Stomach (tissue), 9 donors: Measurements from ENCODE around the gene EIF1AY. TPM values are rescaled to one million over a fixed set of nuclear protein-coding genes. Genes with fewer than 3 reads are reported as not detected.
"Not testable (repeated sequence)": the region's sequence is repeated elsewhere in the genome, so short reads cannot be mapped to it uniquely, and the experiment has no call there.

Source experiments
- DNase-seq, 2 donors: peaks; one replicate each; pipeline versions ENCODE4 v3.0.0 to v3.0.0-alpha.2; 2013 to 2019
- H3K27ac ChIP-seq, 5 donors: fragments of 200-600 bp in 4 of 5; sonication (generic) in 4 of 5; one replicate each; pipeline ENCODE4 v1.5.1; 2013 to 2019; ENCODE audit warnings: mild to moderate bottlenecking in 1 of 5, moderate library complexity in 1 of 5
- H3K27me3 ChIP-seq, 3 donors: fragments of 200-600 bp; sonication (generic); one replicate each; pipeline ENCODE4 v1.5.1; 2017 to 2019; ENCODE audit warnings: mixed run types in 1 of 3
- H3K36me3 ChIP-seq, 4 donors: fragments of 200-600 bp; sonication (generic); 1 replicate in 3 of 4; 2 replicates in 1 of 4; pipeline ENCODE4 v1.5.1; 2016 to 2019
- H3K4me1 ChIP-seq, 4 donors: fragments of 200-600 bp; sonication (generic); one replicate each; pipeline ENCODE4 v1.5.1; 2016 to 2019
- H3K4me3 ChIP-seq, 4 donors: fragments of 200-600 bp; sonication (generic) in 3 of 4; one replicate each; pipeline ENCODE4 v1.5.1; 2016 to 2019; ENCODE audit warnings: mild to moderate bottlenecking in 1 of 4
- H3K9me3 ChIP-seq, 4 donors: fragments of 200-600 bp; sonication (generic); one replicate each; pipeline ENCODE4 v1.5.1; 2016 to 2019
- EP300 ChIP-seq: sonication (generic); formaldehyde crosslinking; IDR thresholded peaks from one replicate; pipeline ENCODE4 v1.6.1; 2017; ENCODE audit warnings: antibody characterized with exemption
- POLR2A ChIP-seq, 4 donors: fragments of 450-650 bp; IDR thresholded peaks; one replicate each; pipeline ENCODE4 v1.6.1; 2016; ENCODE audit warnings: antibody characterized with exemption in 4 of 4, control low read depth in 2 of 4, mild to moderate bottlenecking in 1 of 4, moderate library complexity in 1 of 4
- POLR2AphosphoS5 ChIP-seq, 3 donors: sonication (generic); formaldehyde crosslinking; IDR thresholded peaks; one replicate each; pipeline ENCODE4 v1.6.1; 2016; ENCODE audit warnings: antibody characterized with exemption in 3 of 3
- WGBS, 5 donors: extraction: QIAGEN DNeasy Blood & Tissue Kit in 3 of 5; methylation state at CpG; one replicate each; pipeline versions ENCODE4 v1.1.5 to v1.1.7; 2013 to 2018; 5-methylcytosine and 5-hydroxymethylcytosine counted together
- intact Hi-C: fragments of 100-400 bp; cut with DNase I; formaldehyde crosslinking; loops from one replicate; pipeline ENCODE4 v1.15.1; 2023; ENCODE audit warnings: low total_unique reads
- polyA plus RNA-seq, 3 donors: library from polyadenylated mRNA; stranded (reverse); fragments of 200-250 nt; gene quantifications; one replicate each; pipeline ENCODE4 v1.2.3, GENCODE V29; 2013
- total RNA-seq, 5 donors: library from RNA; depleted of rRNA; stranded (reverse); fragments of >200 nt; gene quantifications; one replicate each; pipeline versions ENCODE4 v1.1.0 to v1.2.3, GENCODE V29; 2014 to 2016
- TF ChIP-seq, protein P1 (sequence below), 7 experiments: fragments of 450-650 bp in 4 of 7; fragments of 200-600 bp in 3 of 7; sonication (generic) in 3 of 7; IDR thresholded peaks; one replicate each; pipeline ENCODE4 v1.5.1; 2016 to 2019; ENCODE audit warnings: antibody characterized with exemption in 7 of 7, control low read depth in 2 of 7, mild to moderate bottlenecking in 1 of 7
- donor health status: healthy with polysubstance abuse.
- donor health status: Bipolar disorder and iron deficiency.
- donor health status: healthy.

Gene EIF1AY
- total and polyA plus RNA-seq, 8 donors = 2.0 to 91.5 (median 24.0) TPM; not detected in 3

DNA sequence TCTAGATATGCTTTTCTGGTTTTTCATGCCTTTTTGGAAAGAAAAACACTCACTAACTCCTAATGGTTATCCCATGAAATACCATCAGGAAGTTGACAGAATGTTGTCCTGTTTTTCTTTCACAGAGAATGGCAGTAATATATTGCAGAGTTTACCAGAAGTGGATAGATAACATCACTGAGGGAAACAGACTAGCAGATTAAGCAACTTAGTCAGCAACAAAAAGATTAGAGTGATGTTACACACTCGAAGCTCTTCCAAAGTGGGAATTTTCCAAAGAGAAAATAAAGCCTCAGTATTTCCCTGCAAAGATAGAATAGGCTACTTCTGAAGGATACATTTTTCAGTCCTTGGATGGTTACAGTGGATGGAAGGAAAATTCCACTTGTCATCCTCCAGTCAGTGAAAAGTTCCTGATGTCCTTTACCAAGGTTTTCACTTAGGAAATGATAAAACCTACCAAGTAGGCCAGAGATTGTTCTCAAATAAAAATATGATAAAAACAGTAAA lies 31.1 kb upstream of the EIF1AY start:
- no peak overlapping the region for H3K4me3 ChIP-seq

DNA sequence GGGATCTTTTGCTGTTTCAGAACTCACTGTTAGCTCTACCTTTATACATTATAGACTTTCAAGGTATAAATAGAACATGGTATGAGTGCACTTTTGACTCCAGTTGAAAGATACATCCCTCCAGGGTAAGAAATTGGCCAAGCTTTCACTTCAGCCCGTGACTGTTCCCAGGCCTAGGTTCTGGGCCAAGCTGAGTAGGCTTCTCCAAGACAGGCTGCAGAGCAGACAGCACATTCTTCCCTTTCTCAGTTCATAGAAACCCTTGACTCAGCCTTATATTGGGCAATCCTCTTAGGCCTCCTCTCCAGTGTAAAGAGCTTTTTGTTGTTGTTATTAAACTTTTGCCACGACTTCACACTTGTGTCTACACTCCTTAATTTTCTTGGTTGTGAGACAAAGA lies 29.5 kb upstream of the EIF1AY start:
- DNase-seq = no peak
- H3K9me3 ChIP-seq = no peaks in the 10 kb centered on the region
- no peak overlapping the region for H3K27ac ChIP-seq
- no peaks in the 10 kb centered on the region for H3K4me1 ChIP-seq
- H3K4me3 ChIP-seq = no peak overlapping the region
- WGBS, 5 donors = 44 to 81% (median 58%) methylated on average over 2 of the region's 2 CpGs; no CpG with 5 or more reads in 2 of the 5 donors
- H3K36me3 ChIP-seq = no peaks in the 10 kb centered on the region
- no peaks in the 10 kb centered on the region for H3K27me3 ChIP-seq
- intact Hi-C loops = no loop called here
- TF ChIP-seq POLR2A (IDR thresholded peaks at IDR 0.05) (no peak), EP300 (no peak), POLR2AphosphoS5 (IDR thresholded peaks at IDR 0.05) (no peak)
- TF ChIP-seq, protein P1, sequence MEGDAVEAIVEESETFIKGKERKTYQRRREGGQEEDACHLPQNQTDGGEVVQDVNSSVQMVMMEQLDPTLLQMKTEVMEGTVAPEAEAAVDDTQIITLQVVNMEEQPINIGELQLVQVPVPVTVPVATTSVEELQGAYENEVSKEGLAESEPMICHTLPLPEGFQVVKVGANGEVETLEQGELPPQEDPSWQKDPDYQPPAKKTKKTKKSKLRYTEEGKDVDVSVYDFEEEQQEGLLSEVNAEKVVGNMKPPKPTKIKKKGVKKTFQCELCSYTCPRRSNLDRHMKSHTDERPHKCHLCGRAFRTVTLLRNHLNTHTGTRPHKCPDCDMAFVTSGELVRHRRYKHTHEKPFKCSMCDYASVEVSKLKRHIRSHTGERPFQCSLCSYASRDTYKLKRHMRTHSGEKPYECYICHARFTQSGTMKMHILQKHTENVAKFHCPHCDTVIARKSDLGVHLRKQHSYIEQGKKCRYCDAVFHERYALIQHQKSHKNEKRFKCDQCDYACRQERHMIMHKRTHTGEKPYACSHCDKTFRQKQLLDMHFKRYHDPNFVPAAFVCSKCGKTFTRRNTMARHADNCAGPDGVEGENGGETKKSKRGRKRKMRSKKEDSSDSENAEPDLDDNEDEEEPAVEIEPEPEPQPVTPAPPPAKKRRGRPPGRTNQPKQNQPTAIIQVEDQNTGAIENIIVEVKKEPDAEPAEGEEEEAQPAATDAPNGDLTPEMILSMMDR (IDR thresholded peaks at IDR 0.05) = no peak

More for the DNA sequence above, 31.1 kb upstream of the EIF1AY start:
- DNase-seq = no peak
- no peaks in the 10 kb centered on the region for H3K27me3 ChIP-seq
- H3K4me1 ChIP-seq = no peaks in the 10 kb centered on the region
- no peaks in the 10 kb centered on the region for H3K36me3 ChIP-seq
- intact Hi-C loops = no loop called here
- TF ChIP-seq POLR2AphosphoS5 (IDR thresholded peaks at IDR 0.05) = no peak
- no peak for TF ChIP-seq POLR2A (IDR thresholded peaks at IDR 0.05)
- TF ChIP-seq EP300 = no peak
- TF ChIP-seq, protein P1 (IDR thresholded peaks at IDR 0.05) = no peak
- no peaks in the 10 kb centered on the region for H3K9me3 ChIP-seq
- 31 to 62% (median 41%) methylated on average over 1 of the region's 1 CpG; no CpG with 5 or more reads in 2 of the 5 donors for whole genome bisulfite sequencing, 5 donors
- no peak overlapping the region for H3K27ac ChIP-seq

DNA sequence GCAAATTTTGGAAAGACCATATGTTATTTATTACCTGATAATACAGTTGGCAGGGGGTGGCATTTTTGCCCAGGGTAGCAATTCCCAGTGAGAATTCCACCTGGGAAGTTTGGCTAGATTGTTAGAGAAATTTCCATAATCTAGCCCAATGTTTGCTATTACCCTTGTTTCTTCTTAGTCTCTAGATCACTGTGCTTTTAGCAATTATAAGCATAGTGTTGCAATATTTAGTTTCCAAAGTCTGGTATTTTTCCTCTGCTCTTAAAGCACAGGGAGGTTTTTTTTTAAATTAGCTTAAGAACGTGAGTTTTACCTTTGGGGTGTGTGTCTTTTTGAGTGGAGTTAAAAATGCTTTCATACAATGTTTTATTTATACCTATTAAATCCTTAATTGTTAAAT lies 26.3 kb upstream of the EIF1AY start:
- Histone ChIP-seq H3K4me1 (no peaks in the 10 kb centered on the region), H3K27me3 (no peaks in the 10 kb centered on the region), H3K36me3 (no peaks in the 10 kb centered on the region), H3K9me3 (no peaks in the 10 kb centered on the region), H3K4me3 (no peak overlapping the region), H3K27ac (no peak overlapping the region)
- no peak for DNase-seq
- TF ChIP-seq, protein P1 (IDR thresholded peaks at IDR 0.05) = no peak
- TF ChIP-seq POLR2A (IDR thresholded peaks at IDR 0.05) = no peak
- no peak for TF ChIP-seq EP300
- TF ChIP-seq POLR2AphosphoS5 (IDR thresholded peaks at IDR 0.05) = no peak
- 38 to 40% (median 40%) methylated on average over 1 of the region's 1 CpG; no CpG with 5 or more reads in 2 of the 5 donors for WGBS, 5 donors
- intact Hi-C loops = no loop called here

DNA sequence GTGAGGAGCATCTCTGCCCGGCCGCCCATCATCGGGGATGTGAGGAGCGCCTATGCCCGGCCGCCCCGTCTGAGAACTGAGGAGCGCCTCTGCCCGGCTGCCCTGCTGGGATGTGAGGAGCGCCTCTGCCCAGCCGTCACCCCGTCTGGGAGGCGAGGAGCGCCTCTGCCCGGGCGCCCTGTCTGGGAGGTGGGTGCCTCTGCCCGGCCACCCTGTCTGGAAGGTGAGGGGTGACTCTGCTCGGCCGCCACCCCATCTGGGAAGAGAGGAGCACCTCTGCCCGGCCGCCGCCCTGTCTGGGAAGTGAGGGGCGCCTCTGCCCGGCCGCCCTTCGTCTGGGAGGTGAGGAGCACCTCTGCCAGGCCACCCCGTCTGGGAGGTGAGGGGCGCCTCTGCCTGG lies 23.7 kb upstream of the EIF1AY start:
- WGBS, 5 donors = 95 to 100% (median 97%) methylated on average over 1 to 28 of the region's 28 CpGs; no CpG with 5 or more reads in 2 of the 5 donors
- intact Hi-C loops = no loop called here
- no peak overlapping the region for H3K27ac ChIP-seq

DNA sequence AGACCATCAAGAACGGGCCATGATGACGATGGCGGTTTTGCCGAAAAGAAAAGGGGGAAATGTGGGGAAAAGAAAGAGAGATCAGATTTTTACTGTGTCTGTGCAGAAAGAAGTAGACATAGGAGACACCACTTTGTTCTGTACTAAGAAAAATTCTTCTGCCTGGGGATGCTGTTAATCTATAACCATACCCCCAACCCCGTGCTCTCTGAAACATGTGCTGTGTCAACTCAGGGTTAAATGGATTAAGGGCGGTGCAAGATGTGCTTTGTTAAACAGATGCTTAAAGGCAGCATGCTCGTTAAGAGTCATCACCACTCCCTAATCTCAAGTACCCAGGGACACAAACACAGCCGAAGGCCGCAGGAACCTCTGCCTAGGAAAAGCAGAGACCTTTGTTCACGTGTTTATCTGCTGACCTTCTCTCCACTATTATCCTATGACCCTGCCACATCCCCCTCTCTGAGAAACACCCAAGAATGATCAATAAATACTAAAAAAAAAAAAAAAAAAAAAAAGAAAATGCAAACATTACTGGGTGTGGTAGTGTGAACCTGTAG lies 22.7 kb upstream of the EIF1AY start:
- H3K4me1 ChIP-seq, H3K27ac ChIP-seq, DNase-seq, H3K9me3 ChIP-seq, H3K36me3 ChIP-seq, H3K27me3 ChIP-seq, intact Hi-C loops, H3K4me3 ChIP-seq: not testable (repeated sequence)
- 83 to 90% (median 88%) methylated on average over 8 to 10 of the region's 10 CpGs; no CpG with 5 or more reads in 2 of the 5 donors for WGBS, 5 donors

More for the DNA sequence above, 23.7 kb upstream of the EIF1AY start:
- Histone ChIP-seq H3K36me3 (no peaks in the 10 kb centered on the region), H3K27me3 (no peaks in the 10 kb centered on the region), H3K9me3 (no peaks in the 10 kb centered on the region), H3K4me3 (no peak overlapping the region), H3K4me1 (no peaks in the 10 kb centered on the region)
- TF ChIP-seq POLR2AphosphoS5 (IDR thresholded peaks at IDR 0.05) (no peak), POLR2A (IDR thresholded peaks at IDR 0.05) (no peak), EP300 (no peak)
- TF ChIP-seq, protein P1 (IDR thresholded peaks at IDR 0.05) = no peak
- no peak for DNase-seq
